GM12801 (cell line): ENCODE results near the gene CLEC3B.

Experiments used
- TF ChIP-seq, protein P1 (sequence below): IDR thresholded peaks from one replicate; pipeline ENCODE4 v1.5.1; 2011; ENCODE audit warnings: control low read depth; ENCODE audit not compliant: insufficient read length; ENCODE audit errors: extremely low read depth

Gene CLEC3B

DNA sequence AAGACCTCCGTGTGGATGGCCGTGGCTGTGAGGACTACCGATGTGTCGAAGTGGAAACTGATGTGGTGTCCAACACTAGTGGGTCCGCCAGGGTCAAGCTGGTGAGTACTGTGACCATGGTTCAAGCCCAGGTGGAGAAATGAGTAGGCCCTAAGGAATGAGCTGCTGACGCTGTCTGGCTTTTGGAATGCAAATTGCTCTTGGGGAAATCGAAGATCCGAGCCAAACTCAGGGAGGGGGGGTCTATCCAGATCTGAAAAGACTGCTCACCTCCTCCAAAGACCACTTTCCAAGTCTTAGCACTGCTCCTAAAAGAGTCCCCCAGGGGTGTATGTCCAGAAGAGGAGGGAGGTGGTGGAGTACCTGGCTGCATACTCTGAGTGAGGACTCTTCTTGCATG, 37.0 kb upstream of the CLEC3B start:
- TF ChIP-seq, protein P1, sequence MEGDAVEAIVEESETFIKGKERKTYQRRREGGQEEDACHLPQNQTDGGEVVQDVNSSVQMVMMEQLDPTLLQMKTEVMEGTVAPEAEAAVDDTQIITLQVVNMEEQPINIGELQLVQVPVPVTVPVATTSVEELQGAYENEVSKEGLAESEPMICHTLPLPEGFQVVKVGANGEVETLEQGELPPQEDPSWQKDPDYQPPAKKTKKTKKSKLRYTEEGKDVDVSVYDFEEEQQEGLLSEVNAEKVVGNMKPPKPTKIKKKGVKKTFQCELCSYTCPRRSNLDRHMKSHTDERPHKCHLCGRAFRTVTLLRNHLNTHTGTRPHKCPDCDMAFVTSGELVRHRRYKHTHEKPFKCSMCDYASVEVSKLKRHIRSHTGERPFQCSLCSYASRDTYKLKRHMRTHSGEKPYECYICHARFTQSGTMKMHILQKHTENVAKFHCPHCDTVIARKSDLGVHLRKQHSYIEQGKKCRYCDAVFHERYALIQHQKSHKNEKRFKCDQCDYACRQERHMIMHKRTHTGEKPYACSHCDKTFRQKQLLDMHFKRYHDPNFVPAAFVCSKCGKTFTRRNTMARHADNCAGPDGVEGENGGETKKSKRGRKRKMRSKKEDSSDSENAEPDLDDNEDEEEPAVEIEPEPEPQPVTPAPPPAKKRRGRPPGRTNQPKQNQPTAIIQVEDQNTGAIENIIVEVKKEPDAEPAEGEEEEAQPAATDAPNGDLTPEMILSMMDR = no peak

DNA sequence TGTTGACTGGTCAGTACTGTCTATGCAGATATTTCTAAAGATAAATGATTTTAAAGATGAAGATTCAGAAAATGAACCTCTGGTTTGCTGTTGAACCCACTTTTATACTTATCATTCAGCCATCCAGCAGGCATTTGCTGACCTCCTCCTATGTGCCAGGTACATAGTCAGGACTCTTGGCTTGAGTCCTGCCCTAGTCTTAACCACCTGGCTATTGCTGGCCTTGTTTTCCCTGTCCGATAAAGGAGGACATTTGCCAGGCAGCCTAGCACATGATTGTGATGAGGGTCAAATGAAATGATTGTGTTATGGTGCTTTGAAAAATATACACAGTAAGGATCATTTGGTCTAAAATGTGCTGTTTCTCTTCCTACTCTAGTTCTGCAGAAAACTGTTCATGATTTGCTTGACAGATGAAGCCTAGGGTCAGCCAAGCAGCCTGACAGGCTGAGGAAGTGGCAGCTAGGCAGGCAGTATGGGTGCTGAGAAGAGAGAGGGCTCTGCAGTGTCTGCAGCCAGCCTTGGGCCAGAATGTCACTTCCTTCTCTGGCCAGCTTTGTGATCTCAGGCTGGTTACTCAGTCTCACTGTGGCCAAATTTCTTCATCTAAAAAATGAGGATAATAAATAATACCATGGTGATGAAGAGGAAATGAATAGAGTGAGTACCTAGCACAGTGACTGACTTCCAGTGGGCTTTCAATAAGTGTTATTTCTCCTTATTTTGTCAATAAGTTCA, 36.3 kb upstream of the CLEC3B start:
- TF ChIP-seq, protein P1 = no peak

DNA sequence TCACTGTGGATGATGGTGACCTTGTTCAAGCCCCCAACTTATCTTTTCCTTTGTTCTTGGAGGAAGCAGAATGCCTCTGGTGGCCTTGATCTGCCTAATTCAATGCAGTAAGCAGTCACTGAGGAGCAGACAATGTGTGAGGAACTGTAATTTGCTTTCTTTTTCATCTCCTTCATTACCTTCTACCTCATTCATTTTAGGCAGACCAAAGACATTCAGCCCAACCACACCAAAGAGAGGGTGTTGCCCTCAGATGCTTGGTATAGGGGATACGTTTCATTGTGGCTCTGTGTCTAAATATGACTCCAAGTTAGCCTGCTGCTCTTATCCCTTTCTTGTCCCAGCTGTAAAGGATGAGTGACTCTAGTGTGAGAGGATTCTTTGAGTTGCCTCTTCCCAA, 34.8 kb upstream of the CLEC3B start:
- TF ChIP-seq, protein P1 = no peak

DNA sequence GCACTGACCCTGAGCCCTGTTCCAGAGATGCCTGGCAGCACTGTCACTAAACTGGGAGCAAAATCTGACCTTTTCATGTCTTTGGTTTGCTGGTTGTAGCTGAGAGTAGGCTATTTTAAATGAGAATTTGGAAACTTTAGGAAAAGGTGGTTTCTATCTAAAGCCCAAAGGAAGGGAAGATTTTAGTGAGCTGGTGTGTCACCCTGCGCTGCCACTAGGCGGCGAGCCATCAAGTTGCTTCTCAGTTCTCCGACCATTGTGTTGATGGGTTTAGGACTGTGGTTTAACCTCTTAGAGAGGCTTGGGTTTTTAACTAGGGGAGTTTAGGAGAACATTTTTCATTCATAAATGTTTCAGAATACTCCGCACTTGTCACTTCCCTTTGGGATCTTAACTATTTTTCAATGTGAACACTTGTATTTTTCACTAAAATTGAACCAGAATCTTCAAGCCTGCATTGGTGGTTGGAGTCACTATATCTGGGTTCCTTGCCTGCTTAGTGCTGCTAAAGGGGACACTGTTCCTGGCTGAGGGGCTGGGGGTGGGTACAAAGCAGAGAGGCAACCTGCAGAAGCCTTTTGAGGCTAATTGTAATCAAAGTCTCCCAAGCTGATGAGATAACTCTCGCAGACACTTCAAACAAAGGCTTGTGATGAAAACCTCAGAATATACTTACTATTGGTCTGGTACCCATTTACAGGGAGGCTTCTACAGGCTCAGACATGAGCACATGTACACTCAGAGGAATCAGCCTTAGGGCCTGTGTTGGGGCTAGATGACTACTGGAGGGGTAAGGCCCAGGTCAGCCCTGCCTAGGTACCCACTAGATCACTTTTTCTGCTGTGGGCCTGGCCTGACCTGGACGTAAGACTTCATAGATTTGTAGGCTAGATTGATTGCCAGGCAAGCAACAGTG, 33.3 kb upstream of the CLEC3B start:
- TF ChIP-seq, protein P1 = no peak

DNA sequence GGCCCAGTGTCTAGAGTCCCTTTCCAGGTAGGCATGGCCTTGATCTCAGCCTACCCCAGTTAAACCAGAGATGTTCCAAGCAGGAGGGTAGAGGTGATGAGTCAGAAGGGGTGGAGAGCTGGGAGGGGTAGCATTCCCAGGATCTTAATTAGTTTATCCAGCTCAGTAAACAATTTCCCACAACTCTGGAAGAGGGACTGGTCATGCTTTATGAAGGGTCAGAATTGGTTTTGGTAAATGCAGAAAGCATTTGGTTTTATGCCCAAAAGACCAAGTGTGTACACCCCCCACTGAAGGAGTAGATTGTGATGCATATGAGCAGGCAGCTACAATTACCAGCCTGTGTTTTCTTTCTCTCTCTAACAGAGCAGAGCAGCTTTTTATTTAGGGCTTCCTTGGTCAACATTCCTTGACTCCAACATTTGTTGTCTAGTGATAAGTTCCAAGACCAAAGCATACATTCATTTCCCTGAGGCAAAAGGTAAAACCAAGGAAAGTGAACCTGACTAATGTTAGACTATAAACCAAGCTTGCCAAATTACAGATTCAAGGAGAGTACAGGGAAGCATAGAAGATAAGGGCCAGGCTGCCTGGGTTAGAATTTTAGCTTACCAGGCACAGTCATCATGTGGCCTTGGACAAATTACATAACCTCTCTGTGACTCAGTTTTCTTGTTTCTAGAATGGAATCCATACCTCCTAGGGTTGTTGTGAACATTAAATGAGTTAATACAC, 32.5 kb upstream of the CLEC3B start:
- TF ChIP-seq, protein P1 = no peak

DNA sequence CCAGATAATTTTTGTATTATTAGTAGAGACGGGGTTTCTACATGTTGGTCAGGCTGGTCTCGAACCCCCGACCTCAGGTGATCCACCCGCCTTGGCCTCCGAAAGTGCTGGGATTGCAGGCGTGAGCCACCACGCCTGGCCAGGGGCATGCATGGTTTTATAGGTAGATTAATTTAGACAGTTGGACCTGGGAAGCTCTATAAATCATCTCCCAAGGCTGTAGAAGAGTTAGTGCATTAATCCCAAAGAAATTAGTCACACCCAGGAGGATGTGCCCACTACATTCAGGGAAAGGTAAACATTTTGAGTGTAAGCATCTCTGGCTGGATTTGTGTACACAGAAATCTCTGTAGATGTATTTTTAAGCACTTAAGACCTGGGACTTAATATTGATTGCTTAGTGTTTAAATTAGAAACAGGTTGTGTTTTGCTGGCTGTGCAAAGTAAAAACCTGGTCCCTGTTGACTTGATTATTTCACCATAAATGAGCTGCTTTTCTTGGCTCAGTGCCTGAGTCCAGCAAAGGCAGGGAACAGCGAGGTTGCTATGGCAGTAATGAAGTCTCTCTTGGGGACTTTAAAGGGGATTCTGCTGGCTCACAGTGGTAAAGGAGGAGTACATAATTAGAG, 30.8 kb upstream of the CLEC3B start:
- TF ChIP-seq, protein P1 = no peak
